Activated CD4-positive, alpha-beta T cell treated with anti-CD3 and anti-CD28 coated beads, Interleukin-2, amount 10 ng/mL, durations not matched to agents 7 days and 5 days (primary cell): Measurements from ENCODE around the gene ALPG. TPM values are rescaled to one million over a fixed set of nuclear protein-coding genes. Genes with fewer than 3 reads are reported as not detected.
"Not testable (repeated sequence)": the region's sequence is repeated elsewhere in the genome, so short reads cannot be mapped to it uniquely, and the experiment has no call there.

Source experiments
- CTCF ChIA-PET: fragments of 350-600 bp; sonication (Branson Sonifier 250); formaldehyde crosslinking; loops from one replicate; lab custom pipeline; 2021; ENCODE audit warnings: antibody characterized with exemption; lab: Charles Lee
- POLR2A ChIA-PET: fragments of 350-600 bp; sonication (Branson Sonifier 250); formaldehyde crosslinking; loops from one replicate; lab custom pipeline; 2021; ENCODE audit warnings: antibody characterized with exemption; lab: Charles Lee
- DNase-seq: peaks from one replicate; pipeline ENCODE4 v3.0.0-alpha.2; 2020
- H3K27ac Mint-ChIP-seq: one replicate; pipeline ENCODE4 v1.8.0; 2021; ENCODE audit warnings: mild to moderate bottlenecking, moderate library complexity, mixed read lengths
- H3K27me3 Mint-ChIP-seq: one replicate; pipeline ENCODE4 v1.8.0; 2021; ENCODE audit warnings: mixed read lengths
- H3K36me3 Mint-ChIP-seq: one replicate; pipeline ENCODE4 v1.8.0; 2021; ENCODE audit warnings: low read depth, mixed read lengths
- H3K4me1 Mint-ChIP-seq: one replicate; pipeline ENCODE4 v1.8.0; 2021; ENCODE audit warnings: mixed read lengths
- H3K4me3 Mint-ChIP-seq: one replicate; pipeline ENCODE4 v1.8.0; 2021; ENCODE audit warnings: mild to moderate bottlenecking, moderate library complexity, mixed read lengths
- H3K9me3 Mint-ChIP-seq: one replicate; pipeline ENCODE4 v1.8.0; 2021; ENCODE audit warnings: mixed read lengths
- total RNA-seq, 2 experiments: library from RNA; stranded (reverse); gene quantifications; one replicate each; pipeline ENCODE4 v1.2.3, GENCODE V29; 2021

The ALPG gene
- total RNA-seq, 2 experiments from 2014 or later, result not detected

GRCh38 chr2:232435805-232436204 lies 29.2 kb downstream of the ALPG start:
- no peaks in the 10 kb centered on the region for H3K9me3 Mint-ChIP-seq
- POLR2A ChIA-PET, result no interaction called here
- no peak overlapping the region for H3K27ac Mint-ChIP-seq
- no peak for DNase-seq
- no peaks in the 10 kb centered on the region for H3K4me1 Mint-ChIP-seq
- H3K4me3 Mint-ChIP-seq, result no peak overlapping the region
- no peaks in the 10 kb centered on the region for H3K36me3 Mint-ChIP-seq
- no peaks in the 10 kb centered on the region for H3K27me3 Mint-ChIP-seq
- CTCF ChIA-PET, result interaction anchor here (1.0 to 1.1 kb wide), 2 partner anchors 9 to 18 kb away, joined by 3 read pairs; no protein-coding TSS in a partner anchor

DNA sequence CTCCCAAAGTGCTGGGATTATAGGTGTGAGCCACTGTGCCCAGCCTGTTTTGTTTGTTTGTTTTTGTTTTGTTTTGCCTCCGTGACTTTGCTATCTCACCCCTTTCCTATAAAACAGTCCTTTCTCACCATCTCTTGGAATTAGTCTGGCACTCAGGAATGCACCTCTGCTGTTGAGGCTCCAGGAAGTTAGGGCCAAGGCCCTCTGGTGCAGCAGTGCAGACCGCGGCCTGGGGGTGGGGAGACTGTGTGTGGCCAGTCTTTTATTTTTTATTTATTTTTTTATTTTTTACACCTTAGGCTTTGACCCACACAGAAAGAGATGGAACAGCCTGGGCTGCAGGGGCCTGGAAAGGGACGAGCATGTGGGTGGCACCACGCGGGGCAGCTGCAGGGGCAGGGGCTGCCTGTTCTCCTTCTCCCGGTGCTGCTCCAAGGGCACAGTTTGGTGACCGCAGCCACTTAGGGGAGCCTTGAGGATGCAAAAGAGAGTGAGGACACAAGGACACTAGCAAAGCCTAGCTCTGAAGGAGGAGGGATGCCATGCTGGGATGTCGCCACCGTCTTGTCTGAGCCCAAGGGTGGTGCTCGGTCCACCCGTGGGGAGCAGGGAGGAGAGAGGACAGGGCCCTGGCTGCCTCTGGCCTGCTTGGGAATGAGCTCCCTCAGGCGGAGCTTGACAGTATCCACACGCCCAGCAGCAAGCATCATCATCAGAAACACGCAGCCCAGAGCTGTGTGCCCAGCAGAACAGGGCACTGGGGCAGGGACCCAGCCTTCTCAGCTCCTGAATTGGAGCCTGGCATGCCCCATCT lies 29.9 kb downstream of the ALPG start:
- POLR2A ChIA-PET, result no interaction called here

DNA sequence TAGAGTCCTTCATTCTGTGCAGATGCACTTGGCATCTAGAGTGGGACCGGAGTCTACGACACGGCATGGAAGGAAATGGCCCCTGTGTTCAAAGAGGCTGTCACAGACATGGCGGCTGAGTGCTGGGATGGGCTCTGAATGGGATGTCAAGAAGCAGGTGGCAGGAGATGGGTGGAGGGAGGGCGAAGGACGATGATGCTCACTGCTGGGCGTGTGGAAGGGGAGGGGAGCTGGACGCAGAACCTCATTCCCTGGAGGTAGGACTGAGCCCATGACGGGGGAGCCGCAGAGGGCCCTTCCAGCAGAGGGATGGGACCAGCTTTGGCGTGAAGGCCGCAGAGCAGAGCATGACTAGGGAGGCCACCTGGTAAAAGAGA lies 30.5 kb downstream of the ALPG start:
- POLR2A ChIA-PET, result no interaction called here
- Mint-ChIP-seq H3K36me3 (no peaks in the 10 kb centered on the region), H3K4me3 (no peak overlapping the region), H3K27ac (no peak overlapping the region), H3K27me3 (no peaks in the 10 kb centered on the region), H3K4me1 (no peaks in the 10 kb centered on the region), H3K9me3 (no peaks in the 10 kb centered on the region)
- CTCF ChIA-PET, result interaction anchor here (0.6 to 0.9 kb wide), 3 partner anchors 9 to 404 kb away, joined by 3 to 5 read pairs (median 5); no protein-coding TSS in a partner anchor
- DNase-seq, result no peak

More for the DNA sequence above, 29.9 kb downstream of the ALPG start:
- Mint-ChIP-seq H3K36me3 (no peaks in the 10 kb centered on the region), H3K27ac (no peak overlapping the region), H3K4me3 (no peak overlapping the region), H3K4me1 (no peaks in the 10 kb centered on the region), H3K27me3 (no peaks in the 10 kb centered on the region), H3K9me3 (no peaks in the 10 kb centered on the region)
- no peak for DNase-seq
- CTCF ChIA-PET, result interaction anchor here (0.6 to 0.9 kb wide), 3 partner anchors 10 to 405 kb away, joined by 3 to 5 read pairs (median 5); no protein-coding TSS in a partner anchor

- no peaks in the 10 kb centered on the region for H3K27me3 Mint-ChIP-seq
- H3K9me3 Mint-ChIP-seq, result no peaks in the 10 kb centered on the region
- ChIA-PET POLR2A (no interaction called here), CTCF (no interaction called here)
- H3K4me3 Mint-ChIP-seq, result no peak overlapping the region
- H3K36me3 Mint-ChIP-seq, result no peaks in the 10 kb centered on the region
- no peak overlapping the region for H3K27ac Mint-ChIP-seq
- no peak for DNase-seq
- H3K4me1 Mint-ChIP-seq, result no peaks in the 10 kb centered on the region
Measured at GRCh38 chr2:232438091-232438490, 31.4 kb downstream of the ALPG start.

GRCh38 chr2:232438951-232439757 lies 32.5 kb downstream of the ALPG start:
- DNase-seq, result peak; percentile 38
- Mint-ChIP-seq H3K36me3 (no peaks in the 10 kb centered on the region), H3K9me3 (no peaks in the 10 kb centered on the region), H3K4me1 (no peaks in the 10 kb centered on the region), H3K4me3 (no peak overlapping the region), H3K27me3 (no peaks in the 10 kb centered on the region), H3K27ac (no peak overlapping the region)
- CTCF ChIA-PET, result interaction anchor here (0.9 to 1.7 kb wide), 3 partner anchors 9 to 108 kb away, joined by 4 to 5 read pairs (median 4); no protein-coding TSS in a partner anchor
- POLR2A ChIA-PET, result no interaction called here

DNA sequence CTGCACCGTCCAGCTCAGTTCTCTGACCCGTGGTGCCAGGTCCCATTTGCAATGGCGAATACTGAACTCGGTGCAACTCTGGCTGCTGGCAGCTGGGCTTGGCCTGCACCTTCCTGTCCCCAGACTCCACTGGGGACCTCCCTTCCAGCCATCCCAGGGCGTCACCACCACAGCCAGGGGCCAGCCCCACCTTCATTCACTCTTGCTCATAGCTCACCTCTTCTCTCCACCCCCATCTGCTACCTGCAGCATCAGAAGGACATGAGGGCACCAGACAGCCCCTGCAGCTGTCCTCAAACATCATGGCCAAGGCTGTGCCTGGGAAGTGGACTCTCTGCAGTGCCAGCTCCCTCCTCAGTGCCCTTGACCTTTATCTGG lies 33.1 kb downstream of the ALPG start:
- H3K27me3 Mint-ChIP-seq, result no peaks in the 10 kb centered on the region
- no peak overlapping the region for H3K4me3 Mint-ChIP-seq
- ChIA-PET CTCF (interaction anchor here (1.7 kb wide), 1 partner anchor 109 kb away, joined by 5 read pairs; no protein-coding TSS in a partner anchor), POLR2A (no interaction called here)
- no peaks in the 10 kb centered on the region for H3K9me3 Mint-ChIP-seq
- no peak for DNase-seq
- no peaks in the 10 kb centered on the region for H3K36me3 Mint-ChIP-seq
- H3K4me1 Mint-ChIP-seq, result no peaks in the 10 kb centered on the region
- H3K27ac Mint-ChIP-seq, result no peak overlapping the region

GRCh38 chr2:232440220-232441018 lies 33.8 kb downstream of the ALPG start:
- H3K27ac Mint-ChIP-seq, H3K36me3 Mint-ChIP-seq, H3K4me3 Mint-ChIP-seq, H3K9me3 Mint-ChIP-seq, H3K27me3 Mint-ChIP-seq, POLR2A ChIA-PET, H3K4me1 Mint-ChIP-seq: not testable (repeated sequence)
- peak; percentile 88 for DNase-seq
- CTCF ChIA-PET, result interaction anchor here (1.7 kb wide), 1 partner anchor 110 kb away, joined by 5 read pairs; no protein-coding TSS in a partner anchor

DNA sequence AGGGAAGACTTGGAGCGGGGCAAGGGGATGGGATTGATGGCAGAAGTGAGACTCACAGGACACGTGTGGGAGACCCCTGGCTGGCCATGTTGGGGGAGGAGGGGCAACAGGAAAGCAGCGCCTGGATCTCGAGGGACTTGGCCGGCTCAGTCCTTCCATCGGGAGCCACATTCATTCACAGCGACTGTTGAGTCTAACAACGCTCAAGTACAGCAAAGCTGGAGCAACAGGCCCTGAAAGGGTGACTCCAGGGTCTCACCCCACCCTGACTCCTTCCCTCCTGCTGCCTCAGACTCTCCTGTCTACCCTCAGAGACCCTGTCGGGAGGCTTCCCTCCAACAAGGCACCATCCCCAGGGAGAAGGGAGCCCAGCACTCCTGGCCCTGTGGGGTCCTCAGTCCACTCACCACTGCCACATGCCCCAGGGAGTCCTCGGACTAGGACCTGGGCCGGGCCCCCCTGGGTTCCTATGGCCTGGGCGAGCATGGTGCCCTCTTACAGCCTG lies 34.6 kb downstream of the ALPG start:
- no peak overlapping the region for H3K27ac Mint-ChIP-seq
- no peaks in the 10 kb centered on the region for H3K4me1 Mint-ChIP-seq
- no peak overlapping the region for H3K4me3 Mint-ChIP-seq
- no peaks in the 10 kb centered on the region for H3K36me3 Mint-ChIP-seq
- H3K9me3 Mint-ChIP-seq, result no peaks in the 10 kb centered on the region
- CTCF ChIA-PET, result no interaction called here
- DNase-seq, result no peak
- POLR2A ChIA-PET, result no interaction called here
- no peaks in the 10 kb centered on the region for H3K27me3 Mint-ChIP-seq

- H3K27me3 Mint-ChIP-seq, H3K4me1 Mint-ChIP-seq, H3K36me3 Mint-ChIP-seq, CTCF ChIA-PET, H3K9me3 Mint-ChIP-seq, POLR2A ChIA-PET, H3K27ac Mint-ChIP-seq, DNase-seq, H3K4me3 Mint-ChIP-seq: not testable (repeated sequence)
Measured at GRCh38 chr2:232441922-232442321, 35.3 kb downstream of the ALPG start.

- H3K4me1 Mint-ChIP-seq, H3K27me3 Mint-ChIP-seq, H3K4me3 Mint-ChIP-seq, H3K36me3 Mint-ChIP-seq, H3K27ac Mint-ChIP-seq, H3K9me3 Mint-ChIP-seq, POLR2A ChIA-PET, DNase-seq: not testable (repeated sequence)
- CTCF ChIA-PET, result interaction anchor here (0.9 kb wide), 1 partner anchor 21 kb away, joined by 3 read pairs; no protein-coding TSS in a partner anchor
Measured at GRCh38 chr2:232442431-232442830, 35.8 kb downstream of the ALPG start.

GRCh38 chr2:232443047-232443446 lies 36.4 kb downstream of the ALPG start:
- H3K9me3 Mint-ChIP-seq, POLR2A ChIA-PET, H3K4me3 Mint-ChIP-seq, H3K27me3 Mint-ChIP-seq, H3K4me1 Mint-ChIP-seq, DNase-seq, H3K27ac Mint-ChIP-seq, H3K36me3 Mint-ChIP-seq: not testable (repeated sequence)
- CTCF ChIA-PET, result interaction anchor here (0.9 kb wide), 1 partner anchor 22 kb away, joined by 3 read pairs; no protein-coding TSS in a partner anchor

GRCh38 chr2:232443669-232444408 lies 37.2 kb downstream of the ALPG start:
- H3K9me3 Mint-ChIP-seq, H3K27ac Mint-ChIP-seq, H3K36me3 Mint-ChIP-seq, H3K4me3 Mint-ChIP-seq, H3K4me1 Mint-ChIP-seq, DNase-seq, H3K27me3 Mint-ChIP-seq, POLR2A ChIA-PET: not testable (repeated sequence)
- CTCF ChIA-PET, result interaction anchor here (1.2 kb wide), 1 partner anchor 9 kb away, joined by 4 read pairs; no protein-coding TSS in a partner anchor
